Ectodermal cell (in vitro differentiated cells): ENCODE data around the gene HSPA4.

Experiments used
- H3K27ac ChIP-seq: 2 replicates; pipeline ENCODE4 v1.7.0; 2013; ENCODE audit warnings: mild to moderate bottlenecking, low read depth, low read length; ENCODE audit not compliant: insufficient read depth, poor library complexity, severe bottlenecking
- H3K27me3 ChIP-seq: 2 replicates; pipeline ENCODE4 v1.7.0; 2013; ENCODE audit warnings: mild to moderate bottlenecking, low read length; ENCODE audit not compliant: insufficient read depth, control insufficient read depth, poor library complexity, severe bottlenecking
- H3K36me3 ChIP-seq: one replicate; pipeline ENCODE4 v1.7.0; 2013; ENCODE audit warnings: low read length; ENCODE audit not compliant: control insufficient read depth, insufficient read depth
- H3K4me1 ChIP-seq: one replicate; pipeline ENCODE4 v1.7.0; 2013; ENCODE audit warnings: low read length; ENCODE audit not compliant: control insufficient read depth, insufficient read depth
- H3K4me3 ChIP-seq: 2 replicates; pipeline ENCODE4 v1.7.0; 2013; ENCODE audit warnings: low read depth, low read length, control low read depth; ENCODE audit not compliant: insufficient read depth
- H3K9me3 ChIP-seq: 2 replicates; pipeline ENCODE4 v1.7.0; 2013; ENCODE audit warnings: mild to moderate bottlenecking, low read length, moderate library complexity; ENCODE audit not compliant: control insufficient read depth
- WGBS, 2 experiments: methylation state at CpG; one replicate each; pipeline ENCODE4 v1.1.7; 2013; ENCODE audit warnings: missing lambda C conversion rate in 2 of 2; 5-methylcytosine and 5-hydroxymethylcytosine counted together

HSPA4 gene

GRCh38 chr5:133049726-133050048 lies 2.1 kb upstream of the HSPA4 start:
- 89% methylated on average over 1 of the region's 1 CpG for WGBS, 2 experiments

DNA sequence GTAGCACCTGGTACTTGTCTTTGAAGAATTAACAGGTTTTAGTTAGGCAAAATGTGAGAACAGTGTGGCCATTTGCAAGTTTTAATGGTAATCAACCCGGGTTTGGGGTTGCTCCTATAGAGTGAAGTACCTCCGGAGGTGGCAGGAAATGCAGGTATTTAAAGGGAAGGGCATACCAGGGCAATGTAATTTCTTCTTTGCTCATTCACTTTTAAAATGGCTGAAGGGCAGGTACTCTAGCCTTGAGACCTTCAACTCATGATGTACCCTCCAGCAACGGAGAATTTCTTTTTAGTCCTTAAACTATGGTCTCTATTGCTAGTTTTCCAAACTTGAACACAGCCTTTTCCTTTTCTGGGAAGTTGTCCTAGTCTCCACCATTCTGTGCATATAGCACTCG lies 1.3 kb upstream of the HSPA4 start:
- peaks cover 8% of the 10 kb centered on the region for H3K4me1 ChIP-seq
- H3K9me3 ChIP-seq, result no peaks in the 10 kb centered on the region
- peak overlapping the region; percentile 99 for H3K4me3 ChIP-seq
- no peaks in the 10 kb centered on the region for H3K36me3 ChIP-seq
- no peaks in the 10 kb centered on the region for H3K27me3 ChIP-seq
- 30 to 33% methylated on average over 4 of the region's 4 CpGs for WGBS, 2 experiments
- peak overlapping the region; percentile 99 for H3K27ac ChIP-seq

More at GRCh38 chr5:133049726-133050048, 2.1 kb upstream of the HSPA4 start:
- Histone ChIP-seq H3K36me3 (no peaks in the 10 kb centered on the region), H3K9me3 (no peaks in the 10 kb centered on the region), H3K27me3 (no peaks in the 10 kb centered on the region), H3K4me1 (peaks cover 8% of the 10 kb centered on the region), H3K27ac (no peak overlapping the region), H3K4me3 (no peak overlapping the region)

GRCh38 chr5:133051061-133051541 lies 712 bp upstream of the HSPA4 start:
- no peaks in the 10 kb centered on the region for H3K36me3 ChIP-seq
- WGBS, 2 experiments, result 7 to 8% methylated on average over 15 of the region's 15 CpGs
- no peaks in the 10 kb centered on the region for H3K27me3 ChIP-seq
- peaks cover 8% of the 10 kb centered on the region for H3K4me1 ChIP-seq
- H3K9me3 ChIP-seq, result no peaks in the 10 kb centered on the region
- H3K27ac ChIP-seq, result peak overlapping the region; percentile 99
- H3K4me3 ChIP-seq, result peak overlapping the region; percentile 99

- 0 to 1% methylated on average over 59 of the region's 59 CpGs for WGBS, 2 experiments
These were observed 733 bp downstream of the HSPA4 start for GRCh38 chr5:133052317-133053175.

GRCh38 chr5:133053448-133053847 lies 1.6 kb downstream of the HSPA4 start:
- WGBS, 2 experiments, result 91 to 93% methylated on average over 15 of the region's 15 CpGs
- no peaks in the 10 kb centered on the region for H3K36me3 ChIP-seq
- H3K27ac ChIP-seq, result no peak overlapping the region
- no peaks in the 10 kb centered on the region for H3K27me3 ChIP-seq
- peak overlapping the region; percentile 99 for H3K4me3 ChIP-seq
- H3K9me3 ChIP-seq, result no peaks in the 10 kb centered on the region
- H3K4me1 ChIP-seq, result peaks cover 8% of the 10 kb centered on the region

More at GRCh38 chr5:133052317-133053175, 733 bp downstream of the HSPA4 start:
- Histone ChIP-seq H3K27ac (peak overlapping the region; percentile 99), H3K9me3 (no peaks in the 10 kb centered on the region), H3K27me3 (no peaks in the 10 kb centered on the region), H3K36me3 (no peaks in the 10 kb centered on the region), H3K4me1 (peaks cover 8% of the 10 kb centered on the region), H3K4me3 (peak overlapping the region; percentile 99)

- Histone ChIP-seq H3K36me3 (no peaks in the 10 kb centered on the region), H3K4me1 (peaks cover 8% of the 10 kb centered on the region), H3K27me3 (no peaks in the 10 kb centered on the region), H3K4me3 (no peak overlapping the region), H3K27ac (no peak overlapping the region), H3K9me3 (no peaks in the 10 kb centered on the region)
- WGBS, 2 experiments, result 92 to 98% methylated on average over 6 to 7 of the region's 7 CpGs
These were observed 3.1 kb downstream of the HSPA4 start for GRCh38 chr5:133054697-133055471.

DNA sequence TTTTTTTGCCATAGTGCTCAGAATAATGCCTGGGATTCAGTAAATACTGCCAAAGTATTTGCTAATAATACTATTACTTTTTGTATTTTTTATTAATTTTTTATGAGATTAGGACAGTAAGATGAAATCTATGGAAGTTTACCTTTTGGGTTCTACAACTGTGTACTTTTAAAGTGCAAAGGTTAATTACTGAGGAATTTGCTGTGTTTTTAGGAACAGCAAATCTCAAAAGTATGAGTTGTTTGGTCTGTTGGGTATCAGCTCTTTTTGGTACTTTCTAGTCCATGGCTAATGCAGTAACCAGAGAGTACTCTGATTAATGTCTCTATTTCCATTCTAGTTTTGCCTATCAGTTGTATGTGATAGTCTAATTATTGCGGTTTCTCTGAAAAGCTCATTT lies 5.1 kb downstream of the HSPA4 start:
- Histone ChIP-seq H3K27ac (no peak overlapping the region), H3K4me1 (peaks cover 6% of the 10 kb centered on the region), H3K27me3 (no peaks in the 10 kb centered on the region), H3K36me3 (no peaks in the 10 kb centered on the region), H3K4me3 (no peak overlapping the region), H3K9me3 (no peaks in the 10 kb centered on the region)
- WGBS, 2 experiments, result 84 to 89% methylated on average over 1 of the region's 1 CpG

DNA sequence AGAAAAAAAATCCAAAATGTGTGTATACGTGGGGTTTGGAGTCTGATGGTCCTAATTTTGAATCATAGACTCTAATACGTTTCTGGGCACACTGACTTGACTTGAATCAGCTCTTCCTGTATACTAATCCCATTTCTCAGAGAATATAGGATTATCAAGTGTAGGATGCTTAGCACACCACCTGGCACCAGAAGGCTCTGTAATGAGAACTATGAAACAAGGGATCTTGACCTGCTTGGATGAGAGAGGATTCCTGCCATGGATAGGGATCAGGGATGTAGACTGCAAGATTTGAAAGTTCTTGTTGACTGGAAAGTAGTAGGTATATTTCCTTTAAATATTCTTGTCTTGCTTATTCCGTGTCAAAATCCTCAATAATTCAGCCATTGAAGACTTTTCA lies 7.8 kb downstream of the HSPA4 start:
- Histone ChIP-seq H3K9me3 (no peaks in the 10 kb centered on the region), H3K27me3 (no peaks in the 10 kb centered on the region), H3K36me3 (peaks cover 1% of the 10 kb centered on the region), H3K4me3 (no peak overlapping the region), H3K27ac (no peak overlapping the region), H3K4me1 (no peaks in the 10 kb centered on the region)
- 93 to 96% methylated on average over 2 to 3 of the region's 3 CpGs for WGBS, 2 experiments

GRCh38 chr5:133062276-133062675 lies 10.5 kb downstream of the HSPA4 start:
- peaks cover 3% of the 10 kb centered on the region for H3K36me3 ChIP-seq
- 93 to 95% methylated on average over 1 of the region's 1 CpG for WGBS, 2 experiments
- H3K4me1 ChIP-seq, result no peaks in the 10 kb centered on the region
- no peak overlapping the region for H3K27ac ChIP-seq
- H3K4me3 ChIP-seq, result no peak overlapping the region
- H3K27me3 ChIP-seq, result no peaks in the 10 kb centered on the region
- H3K9me3 ChIP-seq, result no peaks in the 10 kb centered on the region

GRCh38 chr5:133063965-133064364 lies 12.2 kb downstream of the HSPA4 start:
- Histone ChIP-seq H3K4me1 (no peaks in the 10 kb centered on the region), H3K36me3 (peaks cover 14% of the 10 kb centered on the region), H3K9me3 (no peaks in the 10 kb centered on the region), H3K27ac (no peak overlapping the region), H3K4me3 (no peak overlapping the region), H3K27me3 (no peaks in the 10 kb centered on the region)
- WGBS, 2 experiments, result 75 to 82% methylated on average over 10 of the region's 10 CpGs
